CD14-positive monocyte (primary cell): ENCODE results near the gene P2RX5. TPM values are rescaled to one million over a fixed set of nuclear protein-coding genes. Genes with fewer than 3 reads are reported as not detected.
"Not testable (repeated sequence)": the region's sequence is repeated elsewhere in the genome, so short reads cannot be mapped to it uniquely, and the experiment has no call there.

Source experiments
- DNase-seq, 3 donors: peaks; one replicate each; pipeline ENCODE4 v3.0.0-alpha.2; 2011 to 2022
- H2AFZ ChIP-seq: 2 replicates; pipeline ENCODE4 v1.6.0; 2012; ENCODE audit warnings: mild to moderate bottlenecking, low read depth, low read length, inconsistent platforms; ENCODE audit not compliant: insufficient read depth, poor library complexity, severe bottlenecking
- H3K27ac ChIP-seq, 2 donors: 1 replicate in 1 of 2; 2 replicates in 1 of 2; pipeline ENCODE4 v1.5.1; 2012 to 2013; ENCODE audit warnings: low read length in 2 of 2, control low read depth in 1 of 2, inconsistent platforms in 1 of 2, low read depth in 1 of 2, mild to moderate bottlenecking in 1 of 2
- H3K27me3 ChIP-seq, 2 donors: one replicate each; pipeline versions ENCODE4 v1.6.0 to v1.6.1; 2011 to 2013; ENCODE audit warnings: low read length in 2 of 2; ENCODE audit not compliant: control insufficient read depth in 2 of 2, insufficient read depth in 2 of 2
- H3K36me3 ChIP-seq, 2 donors: replicated peaks in 1 of 2; 1 replicate in 1 of 2; 2 replicates in 1 of 2; pipeline versions ENCODE4 v1.5.1 to v1.6.1; 2012 to 2013; ENCODE audit warnings: low read length in 2 of 2, control low read depth in 1 of 2, inconsistent platforms in 1 of 2, mild to moderate bottlenecking in 1 of 2; ENCODE audit not compliant: insufficient read depth in 2 of 2, control insufficient read depth in 1 of 2
- H3K4me1 ChIP-seq, 2 donors: 1 replicate in 1 of 2; 2 replicates in 1 of 2; pipeline versions ENCODE4 v1.5.1 to v1.6.1; 2012 to 2013; ENCODE audit warnings: low read length in 2 of 2, control low read depth in 1 of 2, inconsistent platforms in 1 of 2, mild to moderate bottlenecking in 1 of 2, moderate library complexity in 1 of 2; ENCODE audit not compliant: insufficient read depth in 2 of 2, control insufficient read depth in 1 of 2
- H3K4me2 ChIP-seq: replicated peaks from 2 replicates; pipeline ENCODE3; 2012; ENCODE audit warnings: low read length, moderate library complexity, mild to moderate bottlenecking; ENCODE audit not compliant: poor library complexity, severe bottlenecking; ENCODE audit errors: extremely low read depth
- H3K4me3 ChIP-seq, 3 experiments: fragments of 200-600 bp in 1 of 3; sonication (generic) in 1 of 3; replicated peaks in 1 of 3; 1 replicate in 2 of 3; 2 replicates in 1 of 3; pipeline ENCODE4 v1.5.1; 2011 to 2013; ENCODE audit warnings: low read length in 3 of 3, mild to moderate bottlenecking in 3 of 3, control low read depth in 2 of 3, low read depth in 2 of 3, inconsistent platforms in 1 of 3, moderate library complexity in 1 of 3
- H3K79me2 ChIP-seq: 2 replicates; pipeline ENCODE4 v1.6.0; 2012; ENCODE audit warnings: mild to moderate bottlenecking, control low read depth, inconsistent platforms, low read length, moderate library complexity; ENCODE audit not compliant: insufficient read depth
- H3K9ac ChIP-seq: 2 replicates; pipeline ENCODE4 v1.6.0; 2017; ENCODE audit warnings: low read length, mild to moderate bottlenecking; ENCODE audit not compliant: insufficient read depth, poor library complexity, severe bottlenecking
- H3K9me3 ChIP-seq, 2 donors: replicated peaks in 1 of 2; 1 replicate in 1 of 2; 2 replicates in 1 of 2; pipeline versions ENCODE4 v1.5.1 to v1.6.1; 2012 to 2013; ENCODE audit warnings: low read length in 2 of 2, control low read depth in 1 of 2; ENCODE audit not compliant: control insufficient read depth in 1 of 2, insufficient read depth in 1 of 2
- H4K20me1 ChIP-seq: 2 replicates; pipeline ENCODE4 v1.6.0; 2012; ENCODE audit warnings: mild to moderate bottlenecking, low read length, control low read depth, moderate library complexity; ENCODE audit not compliant: insufficient read depth
- H3K27ac Mint-ChIP-seq, 7 donors: one replicate each; pipeline ENCODE4 v1.8.0; 2020; ENCODE audit warnings: mild to moderate bottlenecking in 7 of 7, mixed read lengths in 7 of 7, moderate library complexity in 6 of 7, inconsistent platforms in 2 of 7
- H3K27me3 Mint-ChIP-seq, 3 donors: one replicate each; pipeline ENCODE4 v1.8.0; 2021 to 2022; ENCODE audit warnings: low read depth in 3 of 3, mild to moderate bottlenecking in 3 of 3, mixed read lengths in 3 of 3, moderate library complexity in 3 of 3, inconsistent platforms in 1 of 3
- H3K36me3 Mint-ChIP-seq, 2 donors: one replicate each; pipeline ENCODE4 v1.8.0; 2020; ENCODE audit warnings: mixed read lengths in 2 of 2, inconsistent platforms in 1 of 2, mild to moderate bottlenecking in 1 of 2
- H3K4me1 Mint-ChIP-seq: one replicate; pipeline ENCODE4 v1.8.0; 2020; ENCODE audit warnings: mild to moderate bottlenecking, mixed read lengths
- H3K4me3 Mint-ChIP-seq, 2 donors: one replicate each; pipeline ENCODE4 v1.8.0; 2020; ENCODE audit warnings: mild to moderate bottlenecking in 2 of 2, mixed read lengths in 2 of 2, moderate library complexity in 1 of 2
- H3K9me3 Mint-ChIP-seq, 7 donors: one replicate each; pipeline ENCODE4 v1.8.0; 2020 to 2022; ENCODE audit warnings: mixed read lengths in 7 of 7, mild to moderate bottlenecking in 6 of 7, moderate library complexity in 6 of 7, inconsistent platforms in 2 of 7
- CTCF ChIP-seq: fragments of 200-600 bp; IDR thresholded peaks from one replicate; pipeline ENCODE4 v1.8.0; 2022; ENCODE audit warnings: antibody characterized with exemption, mild to moderate bottlenecking
- WGBS: methylation state at CpG from one replicate; pipeline ENCODE4 v1.1.5; 2013; ENCODE audit warnings: missing lambda C conversion rate; ENCODE audit not compliant: insufficient coverage; 5-methylcytosine and 5-hydroxymethylcytosine counted together
- intact Hi-C, 2 donors: fragments of 100-400 bp; cut with micrococcal nuclease; formaldehyde crosslinking; loops; one replicate each; pipeline versions ENCODE4 v1.15.0 to v1.15.1; 2023
- polyA plus RNA-seq, 3 donors: library from polyadenylated mRNA; depleted of rRNA in 1 of 3; unstranded in 2 of 3; stranded (reverse) in 1 of 3; fragments of 300-500 nt in 2 of 3; fragments of >200 nt in 1 of 3; fragmentation: Illumina TruSeq in 2 of 3; gene quantifications; 1 replicate in 2 of 3; 2 replicates in 1 of 3; pipeline ENCODE4 v1.2.3, GENCODE V29; 2012 to 2021

The P2RX5 gene
- polyA plus RNA-seq, 3 donors, result 0.64 to 8.8 (median 3.4) TPM

DNA sequence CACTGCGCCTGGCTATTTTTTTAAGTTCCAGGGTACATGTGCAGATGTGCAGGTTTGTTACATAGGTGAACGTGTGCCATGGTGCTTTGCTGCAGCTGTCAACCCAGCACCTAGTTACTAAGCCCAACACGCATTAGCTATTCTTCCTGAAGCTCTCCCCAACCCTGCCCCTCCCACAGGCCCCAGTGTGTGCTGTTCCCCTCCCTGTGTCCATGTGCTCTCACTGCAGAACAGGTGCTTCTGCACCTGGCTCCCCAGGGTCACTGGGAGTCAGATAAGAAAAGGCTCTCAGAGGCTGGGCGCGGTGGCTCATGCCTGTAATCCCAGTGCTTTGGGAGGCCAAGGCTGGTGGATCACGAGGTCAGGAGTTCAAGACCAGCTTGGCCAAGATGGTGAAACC lies 33.9 kb upstream of the P2RX5 start:
- DNase-seq, result no peak
- H2AFZ ChIP-seq, result no peak overlapping the region
- H3K4me1 Mint-ChIP-seq, result peaks cover 15% of the 10 kb centered on the region
- H3K4me3 Mint-ChIP-seq, result no peak overlapping the region
- no peak overlapping the region for H3K9ac ChIP-seq
- H3K4me3 ChIP-seq, result no peak overlapping the region
- intact Hi-C loops, result loop anchor here in 1 of 2 donors (10.0 kb wide), 1 partner anchor 275 kb away; no protein-coding TSS in a partner anchor
- H3K27ac ChIP-seq, result no peak overlapping the region
- H3K27me3 ChIP-seq, result no peaks in the 10 kb centered on the region
- H3K27me3 Mint-ChIP-seq, result peaks cover 0 to 1% (median 0%) of the 10 kb centered on the region in 3 donors
- H3K36me3 ChIP-seq, result peaks cover 0 to 10% of the 10 kb centered on the region in 2 donors
- H3K9me3 Mint-ChIP-seq, result no peaks in the 10 kb centered on the region
- H3K27ac Mint-ChIP-seq, result no peak overlapping the region
- no peaks in the 10 kb centered on the region for H4K20me1 ChIP-seq
- H3K4me1 ChIP-seq, result peaks cover 1 to 5% of the 10 kb centered on the region in 2 donors
- H3K36me3 Mint-ChIP-seq, result peaks cover 6 to 32% of the 10 kb centered on the region in 2 donors
- TF ChIP-seq CTCF, result no peak
- H3K9me3 ChIP-seq, result no peaks in the 10 kb centered on the region
- H3K79me2 ChIP-seq, result peaks cover 31% of the 10 kb centered on the region
- WGBS, result 100% methylated on average over 4 of the region's 6 CpGs
- H3K4me2 ChIP-seq, result no peak overlapping the region

DNA sequence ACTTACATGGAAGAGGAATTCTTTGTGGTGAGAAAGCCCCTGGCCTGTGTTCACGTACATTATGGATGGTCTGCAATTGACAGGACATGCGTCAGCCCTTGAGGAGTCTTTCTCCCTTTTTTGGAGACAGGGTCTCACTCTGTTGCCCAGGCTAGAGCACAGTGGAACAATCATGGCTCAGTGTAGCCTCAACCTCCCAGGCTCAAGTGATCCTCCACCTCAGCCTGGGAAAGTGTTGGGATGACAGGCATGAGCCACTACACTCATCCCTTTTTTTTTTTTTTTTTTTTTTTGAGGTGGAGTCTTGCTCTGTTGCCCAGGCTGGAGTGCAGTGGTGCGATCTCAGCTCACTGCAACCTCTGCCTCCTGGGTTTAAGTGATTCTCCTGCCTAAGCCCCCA lies 32.1 kb upstream of the P2RX5 start:
- H2AFZ ChIP-seq, H3K27me3 ChIP-seq, H3K4me3 ChIP-seq, H3K4me3 Mint-ChIP-seq, intact Hi-C loops, H4K20me1 ChIP-seq, H3K9me3 ChIP-seq, H3K27ac Mint-ChIP-seq, H3K27me3 Mint-ChIP-seq, H3K9me3 Mint-ChIP-seq, H3K27ac ChIP-seq, H3K9ac ChIP-seq, H3K4me2 ChIP-seq, DNase-seq: not testable (repeated sequence)
- Histone ChIP-seq H3K79me2 (peaks cover 49% of the 10 kb centered on the region), H3K36me3 (peaks cover 0 to 10% of the 10 kb centered on the region in 2 donors), H3K4me1 (peaks cover 12 to 17% of the 10 kb centered on the region in 2 donors)
- H3K36me3 Mint-ChIP-seq, result peaks cover 6 to 32% of the 10 kb centered on the region in 2 donors
- WGBS, result 100% methylated on average over 2 of the region's 3 CpGs
- H3K4me1 Mint-ChIP-seq, result peaks cover 23% of the 10 kb centered on the region
